Thymus (tissue), 14 donors: ENCODE results near the gene CCL19. TPM values are rescaled to one million over a fixed set of nuclear protein-coding genes. Genes with fewer than 3 reads are reported as not detected.
A peak's percentile ranks its signal among the peaks of the same experiment; 100 is the strongest.
"Not testable (repeated sequence)": the region's sequence is repeated elsewhere in the genome, so short reads cannot be mapped to it uniquely, and the experiment has no call there.

Source experiments
- DNase-seq, 9 donors: peaks; one replicate each; pipeline ENCODE4 v3.0.0-alpha.2; 2013; ENCODE audit warnings: low spot score in 9 of 9, low read depth in 6 of 9, missing footprints in 1 of 9
- H3K27ac ChIP-seq, 2 donors: one replicate each; pipeline ENCODE4 v1.5.1; 2013; ENCODE audit warnings: control low read depth in 1 of 2, low read depth in 1 of 2, low read length in 1 of 2, mild to moderate bottlenecking in 1 of 2, moderate library complexity in 1 of 2
- H3K27me3 ChIP-seq, 2 donors: one replicate each; pipeline ENCODE4 v1.5.1; 2013; ENCODE audit warnings: low read length in 1 of 2; ENCODE audit not compliant: control insufficient read depth in 2 of 2, insufficient read depth in 1 of 2
- H3K36me3 ChIP-seq, 2 donors: one replicate each; pipeline ENCODE4 v1.5.1; 2013; ENCODE audit warnings: low read length in 1 of 2, mild to moderate bottlenecking in 1 of 2, moderate library complexity in 1 of 2; ENCODE audit not compliant: control insufficient read depth in 2 of 2, insufficient read depth in 2 of 2
- H3K4me1 ChIP-seq, 2 donors: one replicate each; pipeline ENCODE4 v1.5.1; 2013; ENCODE audit warnings: low read length in 2 of 2; ENCODE audit not compliant: control insufficient read depth in 2 of 2, insufficient read depth in 2 of 2
- H3K4me3 ChIP-seq, 2 donors: one replicate each; pipeline ENCODE4 v1.5.1; 2013; ENCODE audit warnings: low read length in 2 of 2, control low read depth in 1 of 2, mild to moderate bottlenecking in 1 of 2
- H3K9me3 ChIP-seq, 2 donors: one replicate each; pipeline ENCODE4 v1.5.1; 2013; ENCODE audit warnings: low read length in 1 of 2, mild to moderate bottlenecking in 1 of 2; ENCODE audit not compliant: control insufficient read depth in 2 of 2, insufficient read depth in 1 of 2
- WGBS: extraction: QIAGEN DNeasy Blood & Tissue Kit; methylation state at CpG from one replicate; pipeline ENCODE4 v1.1.7; 2013; 5-methylcytosine and 5-hydroxymethylcytosine counted together
- long read RNA-seq, 10 donors: transcript quantifications; one replicate each; lab custom pipeline, GENCODE V29; 2026
- polyA plus RNA-seq: library from polyadenylated mRNA; stranded (reverse); fragments of 200-250 nt; gene quantifications from one replicate; pipeline ENCODE4 v1.2.3, GENCODE V29; 2013
- total RNA-seq: library from RNA; stranded (reverse); fragments of 120-200 nt; gene quantifications from one replicate; pipeline ENCODE4 v1.2.4, GENCODE V29; 2013
- donor health status: healthy.

CCL19 gene
- total RNA-seq: 905 TPM
- polyA plus RNA-seq: 588 TPM
- long read RNA-seq, donor 1, transcript CCL19-201 (4 exons, 687 nt): major isoform, 20 of 29 reads
- long read RNA-seq, donor 1, partial matches to known transcripts: 9 of 29 reads
- long read RNA-seq, donor 1, other reads (novel, unspliced or antisense): 0 of 29 reads
- long read RNA-seq, donor 2: 0 reads
- long read RNA-seq, donor 3, transcript CCL19-201 (4 exons, 687 nt): major isoform, 322 of 369 reads
- long read RNA-seq, donor 3, transcript CCL19-202 (3 exons, 414 nt): minor isoform, 6 of 369 reads
- long read RNA-seq, donor 3, partial matches to known transcripts: 35 of 369 reads
- long read RNA-seq, donor 3, other reads (novel, unspliced or antisense): 5 of 369 reads
- long read RNA-seq, donor 4, transcript CCL19-201 (4 exons, 687 nt): major isoform, 199 of 253 reads
- long read RNA-seq, donor 4, transcript CCL19-202 (3 exons, 414 nt): minor isoform, 10 of 253 reads
- long read RNA-seq, donor 4, partial matches to known transcripts: 44 of 253 reads
- long read RNA-seq, donor 4, other reads (novel, unspliced or antisense): 0 of 253 reads
- long read RNA-seq, donor 5, transcript CCL19-202 (3 exons, 414 nt): minor isoform, 16 of 1,196 reads
- long read RNA-seq, donor 5, transcript CCL19-201 (4 exons, 687 nt): major isoform, 1,014 of 1,196 reads
- long read RNA-seq, donor 5, partial matches to known transcripts: 129 of 1,196 reads
- long read RNA-seq, donor 5, other reads (novel, unspliced or antisense): 36 of 1,196 reads
- long read RNA-seq, donor 6, transcript CCL19-201 (4 exons, 687 nt): major isoform, 206 of 216 reads
- long read RNA-seq, donor 6, partial matches to known transcripts: 10 of 216 reads
- long read RNA-seq, donor 6, other reads (novel, unspliced or antisense): 0 of 216 reads
- long read RNA-seq, donor 7, transcript CCL19-202 (3 exons, 414 nt): minor isoform, 10 of 499 reads
- long read RNA-seq, donor 7, transcript CCL19-201 (4 exons, 687 nt): major isoform, 404 of 499 reads
- long read RNA-seq, donor 7, partial matches to known transcripts: 61 of 499 reads
- long read RNA-seq, donor 7, other reads (novel, unspliced or antisense): 24 of 499 reads
- long read RNA-seq, donor 8, transcript CCL19-201 (4 exons, 687 nt): major isoform, 131 of 140 reads
- long read RNA-seq, donor 8, partial matches to known transcripts: 5 of 140 reads
- long read RNA-seq, donor 8, other reads (novel, unspliced or antisense): 0 of 140 reads
- long read RNA-seq, donor 9, transcript CCL19-201 (4 exons, 687 nt): major isoform, 141 of 156 reads
- long read RNA-seq, donor 9, partial matches to known transcripts: 14 of 156 reads
- long read RNA-seq, donor 9, other reads (novel, unspliced or antisense): 0 of 156 reads
- long read RNA-seq, donor 10, transcript CCL19-202 (3 exons, 414 nt): minor isoform, 5 of 239 reads
- long read RNA-seq, donor 10, transcript CCL19-201 (4 exons, 687 nt): major isoform, 212 of 239 reads
- long read RNA-seq, donor 10, partial matches to known transcripts: 22 of 239 reads
- long read RNA-seq, donor 10, other reads (novel, unspliced or antisense): 0 of 239 reads

DNA sequence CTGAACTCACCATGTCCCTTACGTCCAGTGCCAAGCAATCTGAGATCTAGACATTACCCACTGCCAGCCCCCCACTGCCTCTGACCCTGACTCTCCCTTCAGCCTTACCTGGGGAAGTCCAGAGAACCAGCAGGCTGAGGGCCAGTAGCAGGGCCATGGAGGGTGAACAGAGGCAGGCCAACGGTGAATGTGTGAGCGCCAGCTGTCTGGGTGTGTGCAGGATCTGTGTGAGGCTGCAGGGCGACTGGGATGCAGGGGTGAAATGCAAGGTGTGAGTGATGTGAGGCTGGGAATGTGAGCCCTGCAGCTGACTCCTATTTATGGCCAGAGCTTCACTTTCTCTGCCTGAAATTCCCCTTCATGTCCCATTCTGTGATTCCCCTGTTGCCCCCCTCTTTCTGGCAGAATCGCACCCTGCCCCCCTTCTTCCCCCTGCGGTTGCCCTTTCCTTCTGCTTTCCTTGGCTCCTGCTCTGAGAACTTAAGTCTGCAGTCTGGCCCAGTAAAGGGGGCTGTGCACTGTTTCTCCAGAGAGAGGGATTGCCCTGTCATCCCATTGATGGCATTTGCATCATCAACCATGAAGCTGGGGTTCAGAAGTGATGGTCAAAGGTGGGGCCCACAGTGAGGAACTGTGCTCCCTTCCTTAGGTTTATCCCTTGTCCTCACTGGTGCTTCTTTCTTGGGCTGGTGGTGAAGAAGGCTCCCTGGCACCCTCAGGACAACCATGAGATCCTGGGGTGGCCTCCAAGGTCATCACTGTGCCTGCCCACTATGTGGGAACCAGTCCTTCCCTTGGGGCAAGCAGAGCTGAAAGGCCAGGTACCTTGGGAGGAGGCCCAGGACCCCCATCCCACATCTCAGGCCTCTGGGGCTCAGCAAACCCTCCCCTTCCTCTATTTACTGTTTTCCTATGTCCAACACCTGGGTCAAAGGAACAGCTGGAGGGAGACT lies at the start of gene CCL19:
CCL19 (minus strand) TSS at position 294 of the 953 bp plus-strand sequence; CDS start at position 157, 137 bp downstream.
- Histone ChIP-seq H3K9me3 (no peaks in the 10 kb centered on the region), H3K36me3 (no peaks in the 10 kb centered on the region), H3K4me3 (peak within 1 kb of the TSS in 1 of 2 donors; percentile 15), H3K4me1 (peaks cover 0 to 14% of the 10 kb centered on the region in 2 donors), H3K27ac (peak within 1 kb of the TSS in 1 of 2 donors; percentile 39), H3K27me3 (no peaks in the 10 kb centered on the region)
- 47% methylated on average over 6 of the region's 6 CpGs for WGBS
- peak in 1 of 9 donors; percentile 19 for DNase-seq

DNA sequence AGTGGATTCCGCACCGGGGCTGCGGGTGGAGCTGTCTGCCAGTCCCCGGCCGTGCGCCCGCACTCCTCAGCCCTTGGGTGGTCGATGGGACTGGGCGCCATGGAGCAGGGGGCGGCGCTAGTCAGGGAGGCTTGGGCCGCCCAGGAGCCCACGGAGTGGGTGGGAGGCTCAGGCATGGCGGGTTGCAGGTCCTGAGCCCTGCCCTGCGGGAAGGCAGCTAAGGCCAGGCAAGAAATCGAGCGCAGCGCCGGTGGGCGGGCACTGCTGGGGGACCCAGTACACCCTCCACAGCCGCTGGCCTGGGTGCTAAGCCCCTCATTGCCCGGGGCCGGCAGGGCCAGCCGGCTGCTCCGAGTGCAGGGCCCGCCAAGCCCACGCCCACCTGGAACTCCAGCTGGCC lies 49.1 kb upstream of the CCL19 start:
- H3K4me1 ChIP-seq, H3K9me3 ChIP-seq, H3K4me3 ChIP-seq, DNase-seq, H3K36me3 ChIP-seq, H3K27ac ChIP-seq, H3K27me3 ChIP-seq: not testable (repeated sequence)
- 98% methylated on average over 26 of the region's 27 CpGs for WGBS

DNA sequence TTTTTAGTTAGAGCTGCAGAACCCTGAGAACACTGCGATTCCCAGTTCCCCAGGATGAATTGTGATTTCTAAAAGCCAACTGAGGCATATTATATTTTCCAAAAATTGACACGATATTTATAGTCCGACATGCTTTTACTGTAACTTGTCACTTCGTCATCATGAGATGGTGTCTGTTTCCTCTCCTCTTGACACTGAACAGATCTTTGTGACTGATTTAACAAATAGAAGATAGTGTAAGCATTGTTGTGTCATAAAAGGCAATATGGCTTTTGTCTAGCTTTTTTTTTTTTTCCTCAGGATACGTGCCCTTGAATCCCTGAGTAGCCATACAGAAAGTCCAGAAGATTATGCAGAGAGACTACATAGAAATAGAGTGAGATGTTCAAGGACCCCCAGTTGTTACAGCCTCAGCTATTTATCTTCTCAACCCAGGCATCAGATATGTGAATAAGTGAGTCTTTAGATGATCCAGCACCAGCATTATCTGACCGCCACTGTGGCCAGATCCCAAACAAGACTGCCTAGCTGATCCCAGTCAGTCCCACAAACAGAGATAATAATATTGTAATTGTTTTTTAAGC lies 46.7 kb upstream of the CCL19 start:
- Histone ChIP-seq H3K4me3 (no peak overlapping the region), H3K27me3 (no peaks in the 10 kb centered on the region), H3K4me1 (no peaks in the 10 kb centered on the region), H3K27ac (no peak overlapping the region), H3K36me3 (no peaks in the 10 kb centered on the region), H3K9me3 (no peaks in the 10 kb centered on the region)
- no peak for DNase-seq
- 83% methylated on average over 6 of the region's 6 CpGs for whole genome bisulfite sequencing

DNA sequence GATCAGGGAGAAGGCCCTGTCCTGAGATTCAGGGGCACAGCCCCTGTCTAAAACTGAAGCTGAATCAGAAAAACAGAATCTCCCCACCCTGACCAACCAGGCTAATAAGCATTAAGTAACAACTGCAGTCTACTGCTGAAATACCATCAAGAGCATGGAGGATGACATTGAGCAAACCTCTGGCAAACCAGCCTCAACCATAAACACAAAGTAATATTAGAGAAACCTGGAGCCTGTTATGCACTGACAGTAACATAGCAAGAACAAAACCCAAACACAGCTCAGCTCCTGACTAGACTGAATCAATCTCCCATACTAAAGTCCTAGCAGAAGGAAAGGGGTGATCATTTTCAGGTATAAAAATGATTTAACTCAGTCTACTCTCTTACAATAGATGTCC lies 43.6 kb upstream of the CCL19 start:
- Histone ChIP-seq H3K27ac (no peak overlapping the region), H3K27me3 (no peaks in the 10 kb centered on the region)
- DNase-seq: no peak

DNA sequence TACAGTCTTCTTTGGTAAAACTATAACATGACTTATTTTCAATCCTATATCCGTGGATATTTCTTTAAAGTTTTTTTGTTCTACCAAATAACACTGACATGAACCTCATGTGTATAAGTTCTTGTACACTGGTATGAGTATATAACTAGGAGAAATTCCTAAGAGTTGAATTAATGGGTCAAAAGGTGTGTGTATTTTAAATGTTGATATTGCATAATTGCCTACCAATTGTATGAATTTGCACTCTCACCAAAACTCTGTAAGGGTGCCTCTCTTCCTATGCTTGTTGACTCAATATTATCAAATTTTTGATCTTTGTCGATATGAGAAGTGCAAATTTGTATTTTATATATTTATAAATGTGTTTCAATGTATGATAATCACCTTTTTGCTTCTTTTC lies 41.8 kb upstream of the CCL19 start:
- no peak for DNase-seq
- H3K4me3 ChIP-seq: no peak overlapping the region
- 90% methylated on average over 2 of the region's 2 CpGs for WGBS
- no peaks in the 10 kb centered on the region for H3K9me3 ChIP-seq
- no peaks in the 10 kb centered on the region for H3K36me3 ChIP-seq
- H3K27me3 ChIP-seq: no peaks in the 10 kb centered on the region
- H3K27ac ChIP-seq: no peak overlapping the region
- no peaks in the 10 kb centered on the region for H3K4me1 ChIP-seq

More for the DNA sequence above, 43.6 kb upstream of the CCL19 start:
- Histone ChIP-seq H3K9me3 (no peaks in the 10 kb centered on the region), H3K4me1 (no peaks in the 10 kb centered on the region), H3K36me3 (no peaks in the 10 kb centered on the region), H3K4me3 (no peak overlapping the region)

DNA sequence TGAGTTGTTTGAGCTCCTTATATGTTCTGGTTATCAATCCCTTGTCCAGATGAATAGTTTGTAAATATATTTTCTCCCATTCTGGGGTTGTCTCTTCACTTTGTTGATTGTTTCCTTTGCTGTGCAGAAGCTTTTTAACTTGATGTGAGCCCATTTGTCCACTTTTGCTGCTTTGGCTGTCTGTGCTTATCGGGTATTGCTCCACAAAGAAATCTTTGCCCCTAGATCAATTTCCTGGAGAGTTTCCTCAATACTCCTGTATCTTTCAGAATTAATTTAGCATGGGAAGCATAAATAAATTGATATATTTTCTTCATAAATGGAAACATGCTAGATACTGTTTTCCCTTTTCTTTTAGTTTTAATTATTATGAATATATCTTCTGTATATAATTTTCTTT lies 41.4 kb upstream of the CCL19 start:
- WGBS: 100% methylated on average over 1 of the region's 1 CpG
- H3K27me3 ChIP-seq: no peaks in the 10 kb centered on the region
- H3K27ac ChIP-seq: no peak overlapping the region
- H3K4me1 ChIP-seq: no peaks in the 10 kb centered on the region
- no peaks in the 10 kb centered on the region for H3K9me3 ChIP-seq
- H3K4me3 ChIP-seq: no peak overlapping the region
- no peaks in the 10 kb centered on the region for H3K36me3 ChIP-seq
- DNase-seq: no peak

DNA sequence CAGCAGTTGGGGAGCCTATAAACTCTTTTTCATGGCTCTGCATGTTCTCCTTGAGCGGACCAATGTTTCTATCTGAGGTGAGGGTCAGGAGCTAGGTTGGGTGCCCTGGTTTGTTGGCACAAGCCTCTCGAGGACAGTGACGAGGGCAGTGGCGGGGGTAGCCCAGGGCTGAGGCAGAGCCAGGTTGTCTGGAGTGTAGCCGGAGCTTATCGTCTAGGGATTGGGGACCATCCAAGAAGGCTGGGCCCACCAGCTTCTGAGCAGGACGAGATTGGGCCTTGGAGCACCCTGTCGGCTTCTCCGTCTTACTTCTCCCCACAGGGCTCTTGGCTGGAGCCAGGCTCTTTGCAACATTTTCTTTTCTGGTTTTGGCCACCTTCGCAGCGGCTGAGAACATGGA lies 32.1 kb upstream of the CCL19 start:
- Histone ChIP-seq H3K36me3 (no peaks in the 10 kb centered on the region), H3K27me3 (no peaks in the 10 kb centered on the region), H3K27ac (no peak overlapping the region), H3K4me3 (no peak overlapping the region), H3K4me1 (peaks cover 0 to 4% of the 10 kb centered on the region in 2 donors), H3K9me3 (no peaks in the 10 kb centered on the region)
- no peak for DNase-seq
- 96% methylated on average over 11 of the region's 11 CpGs for WGBS

DNA sequence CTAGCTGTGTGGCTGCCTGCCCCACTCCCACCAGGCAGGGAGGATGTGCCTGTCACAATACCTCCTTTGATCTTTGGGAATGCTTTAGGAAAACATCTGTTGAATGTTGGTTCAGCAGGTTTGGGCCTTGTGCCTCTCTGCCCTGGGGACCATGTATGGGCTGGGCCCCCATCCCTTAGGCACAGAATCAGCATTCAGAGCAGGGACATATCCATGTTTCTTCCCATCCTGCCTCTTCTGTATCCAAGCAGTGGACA lies 28.6 kb upstream of the CCL19 start:
- not testable (repeated sequence) for H3K36me3 ChIP-seq, H3K27me3 ChIP-seq

More for the DNA sequence above, 28.6 kb upstream of the CCL19 start:
- H3K9me3 ChIP-seq, H3K4me3 ChIP-seq, DNase-seq, H3K27ac ChIP-seq: not testable (repeated sequence)
- peaks cover 0 to 12% of the 10 kb centered on the region in 2 donors for H3K4me1 ChIP-seq
